Left kidney (tissue), 2 donors: ENCODE data around the gene LTBP2. TPM values are rescaled to one million over a fixed set of nuclear protein-coding genes. Genes with fewer than 3 reads are reported as not detected.
"Not testable (repeated sequence)": the region's sequence is repeated elsewhere in the genome, so short reads cannot be mapped to it uniquely, and the experiment has no call there.

Experiments
- DNase-seq: peaks from one replicate; pipeline ENCODE4 v3.0.0-alpha.2; 2013
- polyA plus RNA-seq: library from polyadenylated mRNA; unstranded; fragments of 120-200 nt; gene quantifications from one replicate; pipeline ENCODE4 v1.2.1, GENCODE V29; 2013; ENCODE audit not compliant: insufficient read length

LTBP2 gene
- polyA plus RNA-seq, 1 donor, result 2.3 TPM

- DNase-seq, result no peak
Observed at GRCh38 chr14:74551431-74552371, 60.3 kb downstream of the LTBP2 start.

GRCh38 chr14:74551001-74551400 is 61.0 kb downstream of the LTBP2 start:
- no peak for DNase-seq

- DNase-seq, result no peak
Observed at GRCh38 chr14:74550071-74550470, 62.0 kb downstream of the LTBP2 start.

GRCh38 chr14:74549588-74549987 is 62.4 kb downstream of the LTBP2 start:
- no peak for DNase-seq

GRCh38 chr14:74548881-74549280 is 63.2 kb downstream of the LTBP2 start:
- DNase-seq, result no peak

- DNase-seq, result no peak
Observed at GRCh38 chr14:74547331-74547927, 64.6 kb downstream of the LTBP2 start.

GRCh38 chr14:74546416-74546815 is 65.6 kb downstream of the LTBP2 start:
- no peak for DNase-seq

GRCh38 chr14:74545386-74545785 is 66.7 kb downstream of the LTBP2 start:
- DNase-seq, result no peak

GRCh38 chr14:74543771-74544438 is 68.1 kb downstream of the LTBP2 start:
- no peak for DNase-seq

- DNase-seq, result no peak
Observed at GRCh38 chr14:74542056-74542685, 69.9 kb downstream of the LTBP2 start.

- no peak for DNase-seq
Observed at GRCh38 chr14:74541225-74541624, 70.8 kb downstream of the LTBP2 start.

GRCh38 chr14:74539503-74539902 is 72.5 kb downstream of the LTBP2 start:
- no peak for DNase-seq

- DNase-seq, result no peak
Observed at GRCh38 chr14:74538411-74539391, 73.3 kb downstream of the LTBP2 start.

GRCh38 chr14:74536336-74536735 is 75.7 kb downstream of the LTBP2 start:
- DNase-seq, result not testable (repeated sequence)

- DNase-seq, result no peak
Observed at GRCh38 chr14:74535756-74536325, 76.2 kb downstream of the LTBP2 start.

GRCh38 chr14:74533576-74533975 is 78.5 kb downstream of the LTBP2 start:
- no peak for DNase-seq

- DNase-seq, result no peak
Observed at GRCh38 chr14:74532246-74532645, 79.8 kb downstream of the LTBP2 start.

GRCh38 chr14:74531467-74531866 is 80.6 kb downstream of the LTBP2 start:
- no peak for DNase-seq

GRCh38 chr14:74531006-74531405 is 81.0 kb downstream of the LTBP2 start:
- DNase-seq, result no peak

- no peak for DNase-seq
Observed at GRCh38 chr14:74528886-74529285, 83.2 kb downstream of the LTBP2 start.

GRCh38 chr14:74528406-74528805 is 83.6 kb downstream of the LTBP2 start:
- DNase-seq, result no peak
